Activated naive CD8-positive, alpha-beta T cell treated with anti-CD3 and anti-CD28 coated beads for 36 hours (primary cell): ENCODE results near the gene ZBTB7C. TPM values are rescaled to one million over a fixed set of nuclear protein-coding genes. Genes with fewer than 3 reads are reported as not detected.

Experiments
- DNase-seq: peaks from one replicate; pipeline ENCODE4 v3.0.0; 2021
- H3K27ac Mint-ChIP-seq: one replicate; pipeline ENCODE4 v1.8.0; 2022; ENCODE audit warnings: mild to moderate bottlenecking, moderate library complexity, mixed read lengths
- H3K27me3 Mint-ChIP-seq: one replicate; pipeline ENCODE4 v1.8.0; 2022; ENCODE audit warnings: mild to moderate bottlenecking, mixed read lengths
- H3K36me3 Mint-ChIP-seq: one replicate; pipeline ENCODE4 v1.8.0; 2021; ENCODE audit warnings: mild to moderate bottlenecking, mixed read lengths
- H3K4me1 Mint-ChIP-seq: one replicate; pipeline ENCODE4 v1.8.0; 2021; ENCODE audit warnings: mixed read lengths
- H3K4me3 Mint-ChIP-seq: one replicate; pipeline ENCODE4 v1.8.0; 2022; ENCODE audit warnings: mild to moderate bottlenecking, moderate library complexity, mixed read lengths
- H3K9me3 Mint-ChIP-seq: one replicate; pipeline ENCODE4 v1.8.0; 2022; ENCODE audit warnings: mixed read lengths
- total RNA-seq, 2 experiments: library from RNA; stranded (reverse); gene quantifications; one replicate each; pipeline ENCODE4 v1.2.3, GENCODE V29; 2021

The ZBTB7C gene
- total RNA-seq, 2 experiments from 2014 or later = not detected

DNA sequence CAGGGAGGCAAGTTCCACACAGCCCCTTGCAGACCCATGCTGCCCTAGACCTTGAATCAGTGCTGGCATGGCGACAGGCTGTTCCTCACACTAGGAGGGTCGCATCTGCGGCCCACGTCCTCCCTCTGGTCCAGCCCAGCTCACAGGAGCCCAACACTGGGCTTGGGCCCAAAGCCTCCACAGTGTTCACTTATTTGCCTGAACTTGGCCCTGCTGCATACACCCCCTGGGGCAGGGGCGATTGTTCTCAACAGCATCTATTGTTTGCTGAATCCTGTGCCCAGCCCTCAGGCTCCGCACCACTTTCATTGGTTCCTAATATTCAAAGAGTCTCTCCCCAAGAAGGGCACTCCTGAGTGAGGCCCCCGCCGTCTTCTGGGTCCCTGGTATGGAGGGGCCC lies 90.7 kb downstream of the ZBTB7C start:
- no peaks in the 10 kb centered on the region for H3K27me3 Mint-ChIP-seq

DNA sequence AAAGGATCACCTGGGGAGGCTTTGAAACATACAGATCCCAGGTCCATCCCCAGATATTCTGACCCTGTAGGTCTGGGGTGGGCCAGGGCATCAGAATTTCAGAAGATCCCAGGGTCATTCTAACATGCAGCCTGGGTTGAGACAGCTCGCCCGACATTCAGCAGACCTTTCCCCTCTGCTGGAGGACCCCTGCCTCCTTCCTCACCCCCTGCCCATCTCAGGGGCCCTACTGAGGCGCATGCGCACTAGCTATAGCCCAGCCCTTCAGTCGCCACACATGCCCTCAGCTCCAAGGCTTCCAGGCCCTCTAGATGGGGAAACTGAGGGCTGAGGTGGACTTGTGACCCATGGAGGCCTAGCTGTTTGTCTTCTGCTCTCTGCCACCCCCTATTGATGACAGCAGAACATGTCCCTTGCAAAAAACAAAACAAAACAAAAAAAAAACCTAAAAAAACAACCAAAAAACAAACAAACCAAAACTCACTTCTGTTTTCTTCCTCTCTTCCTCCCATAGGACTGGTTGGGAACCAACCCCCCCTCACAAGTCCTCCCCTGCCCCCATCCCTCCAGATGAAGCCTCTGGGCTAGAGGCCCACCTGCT lies 91.3 kb downstream of the ZBTB7C start:
- no peaks in the 10 kb centered on the region for H3K4me1 Mint-ChIP-seq
- no peaks in the 10 kb centered on the region for H3K27me3 Mint-ChIP-seq
- no peaks in the 10 kb centered on the region for H3K9me3 Mint-ChIP-seq
- no peak overlapping the region for H3K27ac Mint-ChIP-seq
- DNase-seq = no peak
- no peaks in the 10 kb centered on the region for H3K36me3 Mint-ChIP-seq
- H3K4me3 Mint-ChIP-seq = no peak overlapping the region

More for the DNA sequence above, 90.7 kb downstream of the ZBTB7C start:
- H3K27ac Mint-ChIP-seq = no peak overlapping the region
- no peaks in the 10 kb centered on the region for H3K4me1 Mint-ChIP-seq
- DNase-seq = no peak
- no peak overlapping the region for H3K4me3 Mint-ChIP-seq
- no peaks in the 10 kb centered on the region for H3K9me3 Mint-ChIP-seq
- no peaks in the 10 kb centered on the region for H3K36me3 Mint-ChIP-seq

DNA sequence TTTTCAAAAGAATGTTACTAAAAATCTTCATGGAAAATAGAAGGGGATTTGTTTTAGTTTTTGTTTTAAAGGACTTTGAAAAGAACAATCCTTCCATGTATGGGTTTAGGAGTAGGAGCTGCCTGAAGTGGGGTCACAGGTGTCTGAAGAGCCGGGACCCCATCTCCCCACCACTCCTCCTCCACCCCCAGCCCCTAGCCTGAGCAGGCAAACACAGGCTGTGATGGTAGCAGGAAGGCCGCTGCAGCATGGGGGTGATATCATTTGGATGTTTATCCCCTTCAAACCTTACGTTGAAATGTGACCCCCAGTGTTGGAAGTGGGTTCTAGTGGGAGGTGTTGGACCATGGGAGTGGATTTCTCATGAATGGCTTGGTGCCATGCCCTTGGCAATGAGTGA lies 93.0 kb downstream of the ZBTB7C start:
- Mint-ChIP-seq H3K4me1 (no peaks in the 10 kb centered on the region), H3K27me3 (peaks cover 8% of the 10 kb centered on the region), H3K36me3 (no peaks in the 10 kb centered on the region), H3K27ac (no peak overlapping the region), H3K4me3 (no peak overlapping the region), H3K9me3 (no peaks in the 10 kb centered on the region)
- no peak for DNase-seq

GRCh38 chr18:48314690-48315089 lies 94.5 kb downstream of the ZBTB7C start:
- no peak for DNase-seq
- Mint-ChIP-seq H3K36me3 (no peaks in the 10 kb centered on the region), H3K4me3 (no peak overlapping the region), H3K27ac (no peak overlapping the region), H3K9me3 (no peaks in the 10 kb centered on the region), H3K4me1 (no peaks in the 10 kb centered on the region), H3K27me3 (peaks cover 8% of the 10 kb centered on the region)

DNA sequence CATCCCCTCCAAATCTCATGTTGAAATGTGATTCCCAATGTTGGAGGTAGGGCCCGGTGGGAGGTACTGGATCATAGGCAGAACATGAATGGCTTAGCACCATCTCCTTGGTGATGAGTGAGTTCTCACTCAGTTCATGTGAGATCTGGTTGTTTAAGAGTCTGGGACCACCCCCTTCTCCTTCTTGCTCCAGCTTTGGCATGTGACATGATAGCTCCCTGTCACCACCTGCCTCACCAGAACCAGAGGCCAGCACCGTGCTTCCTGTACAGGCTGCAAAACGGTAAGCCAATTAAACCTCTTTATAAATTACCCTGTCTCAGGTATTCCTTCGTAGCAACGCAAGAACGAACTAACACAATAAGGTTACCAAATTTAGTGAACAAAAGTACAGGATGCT lies 95.4 kb downstream of the ZBTB7C start:
- H3K27ac Mint-ChIP-seq = no peak overlapping the region
- no peak for DNase-seq
- no peaks in the 10 kb centered on the region for H3K9me3 Mint-ChIP-seq
- no peak overlapping the region for H3K4me3 Mint-ChIP-seq
- H3K4me1 Mint-ChIP-seq = no peaks in the 10 kb centered on the region
- peaks cover 13% of the 10 kb centered on the region for H3K27me3 Mint-ChIP-seq
- no peaks in the 10 kb centered on the region for H3K36me3 Mint-ChIP-seq

GRCh38 chr18:48312066-48312465 lies 97.1 kb downstream of the ZBTB7C start:
- Mint-ChIP-seq H3K36me3 (no peaks in the 10 kb centered on the region), H3K9me3 (no peaks in the 10 kb centered on the region), H3K4me3 (no peak overlapping the region), H3K27ac (no peak overlapping the region), H3K4me1 (no peaks in the 10 kb centered on the region), H3K27me3 (peaks cover 16% of the 10 kb centered on the region)
- DNase-seq = no peak

GRCh38 chr18:48310999-48311398 lies 98.2 kb downstream of the ZBTB7C start:
- Mint-ChIP-seq H3K27me3 (peaks cover 20% of the 10 kb centered on the region), H3K4me3 (no peak overlapping the region), H3K36me3 (no peaks in the 10 kb centered on the region), H3K4me1 (no peaks in the 10 kb centered on the region), H3K27ac (no peak overlapping the region), H3K9me3 (no peaks in the 10 kb centered on the region)
- no peak for DNase-seq

DNA sequence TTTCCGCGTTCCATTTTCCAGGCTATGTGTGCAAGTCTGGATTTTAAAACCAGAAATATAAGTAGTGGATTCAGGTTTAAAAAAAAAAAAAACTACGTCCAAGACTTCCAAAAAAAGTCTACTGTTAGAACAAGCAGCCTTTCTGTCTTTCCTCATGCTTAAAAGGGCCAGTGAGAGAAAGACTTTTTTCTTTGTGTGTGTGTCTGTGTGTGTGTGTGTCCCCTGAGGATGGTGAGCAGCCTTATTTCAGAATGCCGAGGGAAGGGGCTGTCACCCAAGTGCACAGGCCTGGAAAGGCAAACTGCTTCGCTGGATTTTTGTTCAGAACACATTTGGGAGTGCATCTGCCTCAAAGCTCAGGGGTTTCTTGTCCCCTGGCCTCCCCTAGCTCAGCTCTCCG lies 98.8 kb downstream of the ZBTB7C start:
- H3K36me3 Mint-ChIP-seq = no peaks in the 10 kb centered on the region
- peaks cover 20% of the 10 kb centered on the region for H3K27me3 Mint-ChIP-seq
- no peak for DNase-seq
- H3K4me1 Mint-ChIP-seq = no peaks in the 10 kb centered on the region
- H3K9me3 Mint-ChIP-seq = no peaks in the 10 kb centered on the region
- H3K27ac Mint-ChIP-seq = no peak overlapping the region
- H3K4me3 Mint-ChIP-seq = no peak overlapping the region

- no peak overlapping the region for H3K4me3 Mint-ChIP-seq
- H3K9me3 Mint-ChIP-seq = no peaks in the 10 kb centered on the region
- no peak overlapping the region for H3K27ac Mint-ChIP-seq
- no peak for DNase-seq
- no peaks in the 10 kb centered on the region for H3K4me1 Mint-ChIP-seq
- no peaks in the 10 kb centered on the region for H3K36me3 Mint-ChIP-seq
- peaks cover 20% of the 10 kb centered on the region for H3K27me3 Mint-ChIP-seq
Observed at GRCh38 chr18:48308755-48309575, 100.2 kb downstream of the ZBTB7C start.

GRCh38 chr18:48308027-48308635 lies 101.1 kb downstream of the ZBTB7C start:
- H3K9me3 Mint-ChIP-seq = no peaks in the 10 kb centered on the region
- no peaks in the 10 kb centered on the region for H3K4me1 Mint-ChIP-seq
- H3K4me3 Mint-ChIP-seq = no peak overlapping the region
- peaks cover 20% of the 10 kb centered on the region for H3K27me3 Mint-ChIP-seq
- no peaks in the 10 kb centered on the region for H3K36me3 Mint-ChIP-seq
- H3K27ac Mint-ChIP-seq = no peak overlapping the region
- DNase-seq = no peak

GRCh38 chr18:48306838-48307237 lies 102.3 kb downstream of the ZBTB7C start:
- H3K4me1 Mint-ChIP-seq = no peaks in the 10 kb centered on the region
- H3K27me3 Mint-ChIP-seq = peaks cover 16% of the 10 kb centered on the region
- no peaks in the 10 kb centered on the region for H3K36me3 Mint-ChIP-seq
- H3K9me3 Mint-ChIP-seq = no peaks in the 10 kb centered on the region
- no peak overlapping the region for H3K4me3 Mint-ChIP-seq
- no peak for DNase-seq
- H3K27ac Mint-ChIP-seq = no peak overlapping the region

- no peaks in the 10 kb centered on the region for H3K36me3 Mint-ChIP-seq
- H3K27ac Mint-ChIP-seq = no peak overlapping the region
- H3K9me3 Mint-ChIP-seq = no peaks in the 10 kb centered on the region
- peaks cover 12% of the 10 kb centered on the region for H3K27me3 Mint-ChIP-seq
- DNase-seq = no peak
- peaks cover 4% of the 10 kb centered on the region for H3K4me1 Mint-ChIP-seq
- no peak overlapping the region for H3K4me3 Mint-ChIP-seq
Observed at GRCh38 chr18:48304906-48305693, 104.1 kb downstream of the ZBTB7C start.

- H3K27me3 Mint-ChIP-seq = peaks cover 7% of the 10 kb centered on the region
- no peak for DNase-seq
- peaks cover 4% of the 10 kb centered on the region for H3K4me1 Mint-ChIP-seq
- no peaks in the 10 kb centered on the region for H3K36me3 Mint-ChIP-seq
- no peak overlapping the region for H3K27ac Mint-ChIP-seq
- no peak overlapping the region for H3K4me3 Mint-ChIP-seq
- no peaks in the 10 kb centered on the region for H3K9me3 Mint-ChIP-seq
Observed at GRCh38 chr18:48303883-48304282, 105.3 kb downstream of the ZBTB7C start.

DNA sequence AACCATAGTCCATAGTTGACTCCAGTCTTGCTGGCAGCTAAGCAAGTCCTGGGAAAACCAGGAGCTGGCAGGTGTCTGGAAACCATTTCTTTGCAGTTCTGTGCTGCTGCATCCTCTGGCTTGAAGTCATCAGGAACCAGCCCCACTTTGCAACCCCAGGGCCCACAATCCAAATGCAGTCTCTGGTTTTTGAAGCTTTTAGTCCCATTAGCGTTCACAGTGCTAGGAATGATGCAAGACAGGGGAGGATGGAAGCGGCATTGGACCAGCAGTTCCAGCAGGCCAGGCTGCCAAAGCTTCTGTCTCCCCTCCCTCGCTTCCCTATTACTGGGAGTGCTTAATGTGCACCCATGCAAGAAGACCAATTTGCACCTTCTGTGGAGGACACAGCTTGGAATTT lies 106.4 kb downstream of the ZBTB7C start:
- Mint-ChIP-seq H3K27ac (no peak overlapping the region), H3K27me3 (peaks cover 7% of the 10 kb centered on the region), H3K36me3 (no peaks in the 10 kb centered on the region), H3K4me1 (peaks cover 4% of the 10 kb centered on the region), H3K4me3 (no peak overlapping the region), H3K9me3 (no peaks in the 10 kb centered on the region)
- DNase-seq = no peak

DNA sequence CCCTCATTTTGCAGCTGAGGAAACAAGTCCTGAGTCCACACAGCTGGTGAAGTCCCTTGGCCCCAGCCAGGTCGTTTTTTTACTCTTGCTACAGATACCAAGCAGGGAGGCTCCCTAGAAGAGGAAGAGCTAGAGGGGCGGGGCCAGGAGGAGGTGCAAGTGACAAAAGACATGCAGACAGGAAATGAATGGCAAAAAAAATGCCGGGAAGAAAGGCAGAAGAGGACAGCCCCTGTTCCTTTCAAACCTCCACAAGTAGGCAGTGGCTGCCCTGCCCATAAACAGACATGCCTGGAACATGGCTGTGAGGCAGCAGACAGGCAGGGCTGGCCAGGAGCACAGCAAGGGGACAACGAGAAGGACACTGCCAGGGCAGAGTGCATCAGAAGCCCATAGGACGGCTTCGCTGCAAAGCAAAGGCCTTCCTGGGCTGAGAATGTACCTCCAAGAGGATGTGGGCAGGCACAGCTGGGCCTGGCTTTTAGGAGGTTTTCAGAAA lies 108.7 kb downstream of the ZBTB7C start:
- no peak overlapping the region for H3K4me3 Mint-ChIP-seq
- H3K9me3 Mint-ChIP-seq = no peaks in the 10 kb centered on the region
- H3K4me1 Mint-ChIP-seq = peaks cover 4% of the 10 kb centered on the region
- H3K27ac Mint-ChIP-seq = no peak overlapping the region
- H3K36me3 Mint-ChIP-seq = no peaks in the 10 kb centered on the region
- DNase-seq = no peak
- H3K27me3 Mint-ChIP-seq = no peaks in the 10 kb centered on the region
